HG02642 (cell line): ENCODE data around the gene EXT2.

ENCODE experiments used
- ATAC-seq: cut with Tn5 transposase; IDR thresholded peaks from one replicate; pipeline ENCODE4 v1.9.1; 2021; ENCODE audit warnings: mild to moderate bottlenecking; ENCODE audit not compliant: unreplicated experiment, poor library complexity

EXT2 gene

DNA sequence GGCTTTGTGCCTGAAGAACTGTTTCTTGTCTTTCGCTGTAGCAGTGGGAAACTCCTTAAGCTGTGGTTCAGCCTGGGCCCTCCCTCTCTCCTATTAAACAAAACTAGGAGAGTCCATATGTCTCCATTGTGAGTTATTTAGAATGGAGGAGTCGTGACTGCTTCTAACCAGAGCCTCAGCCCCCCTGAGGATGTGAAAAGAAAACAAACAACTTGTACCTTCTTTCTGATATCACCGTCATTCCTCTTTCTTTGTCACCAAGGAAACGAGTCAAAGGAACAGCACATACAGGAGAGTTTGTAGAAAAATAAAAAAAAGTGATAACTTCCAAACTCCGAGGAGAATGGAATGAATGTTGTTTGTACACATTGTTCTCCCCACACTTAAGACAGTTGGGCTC lies 11.6 kb upstream of the EXT2 start:
- ATAC-seq = no peak

GRCh38 chr11:44085330-44085729 lies 10.1 kb upstream of the EXT2 start:
- ATAC-seq = no peak

GRCh38 chr11:44088377-44088776 lies 7.1 kb upstream of the EXT2 start:
- no peak for ATAC-seq

DNA sequence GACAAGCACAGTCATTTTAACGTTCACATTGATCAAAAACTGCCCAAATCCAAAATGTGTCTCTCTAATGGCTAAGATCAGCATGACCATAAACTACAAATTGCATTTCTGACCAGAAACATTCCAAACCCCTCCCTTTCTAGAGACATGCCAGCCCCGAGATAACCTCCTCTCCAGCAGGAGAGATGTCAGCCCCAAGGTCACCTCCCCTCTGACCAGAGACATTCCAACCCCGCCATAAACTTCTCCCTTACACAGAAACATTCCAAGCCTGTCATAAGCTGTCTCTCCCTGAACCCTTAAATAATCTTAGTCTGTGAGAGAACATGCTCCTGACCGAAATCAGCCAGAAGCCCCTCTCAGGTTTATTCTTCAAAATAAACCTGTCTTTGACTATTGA lies 6.6 kb upstream of the EXT2 start:
- ATAC-seq = no peak

DNA sequence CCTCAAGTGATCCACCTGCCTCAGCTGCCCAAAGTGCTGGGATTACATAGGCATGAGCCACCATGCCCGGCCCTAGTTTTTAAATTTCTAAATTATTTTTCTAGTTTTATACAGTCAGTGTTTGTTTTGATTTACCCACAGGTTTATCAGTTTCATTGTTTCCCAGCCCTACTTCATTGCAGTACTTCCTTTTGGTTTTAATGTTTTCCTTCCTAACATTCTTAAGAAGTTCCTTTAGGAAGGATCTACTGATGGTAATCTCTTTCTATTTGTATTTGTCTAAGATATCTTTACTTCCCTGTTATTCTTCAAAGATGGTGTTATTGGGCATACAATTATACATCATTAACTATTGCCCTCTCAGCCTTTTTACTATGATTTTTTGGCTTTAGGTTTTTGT lies 4.9 kb upstream of the EXT2 start:
- no peak for ATAC-seq

GRCh38 chr11:44094260-44094868 lies 1.1 kb upstream of the EXT2 start:
- peak; percentile 42 for ATAC-seq

GRCh38 chr11:44096360-44097185 lies 1.1 kb downstream of the EXT2 start:
- ATAC-seq = peak; percentile 5

GRCh38 chr11:44097821-44098220 lies 2.3 kb downstream of the EXT2 start:
- ATAC-seq = no peak

DNA sequence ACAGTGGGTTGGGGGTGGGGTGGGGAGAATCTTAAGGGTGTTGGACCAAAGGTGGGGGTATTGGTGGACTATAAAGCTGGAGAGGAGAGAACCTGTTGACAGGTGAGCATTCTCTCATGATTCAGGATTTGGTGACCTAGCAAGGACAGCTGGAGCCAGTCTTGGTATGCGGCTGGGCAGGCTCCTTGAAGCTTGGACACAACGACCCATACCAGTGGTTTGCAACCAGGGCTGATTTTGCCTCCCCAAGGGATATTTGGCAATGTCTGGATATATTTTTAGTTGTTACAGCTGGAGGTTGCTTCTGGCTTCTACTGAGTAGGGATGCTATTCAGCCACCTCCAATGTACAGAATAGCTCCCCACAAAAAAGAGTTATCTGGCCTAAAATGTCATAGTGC lies 5.6 kb downstream of the EXT2 start:
- no peak for ATAC-seq

- ATAC-seq = no peak
Measured at GRCh38 chr11:44104481-44105294, 9.2 kb downstream of the EXT2 start.

DNA sequence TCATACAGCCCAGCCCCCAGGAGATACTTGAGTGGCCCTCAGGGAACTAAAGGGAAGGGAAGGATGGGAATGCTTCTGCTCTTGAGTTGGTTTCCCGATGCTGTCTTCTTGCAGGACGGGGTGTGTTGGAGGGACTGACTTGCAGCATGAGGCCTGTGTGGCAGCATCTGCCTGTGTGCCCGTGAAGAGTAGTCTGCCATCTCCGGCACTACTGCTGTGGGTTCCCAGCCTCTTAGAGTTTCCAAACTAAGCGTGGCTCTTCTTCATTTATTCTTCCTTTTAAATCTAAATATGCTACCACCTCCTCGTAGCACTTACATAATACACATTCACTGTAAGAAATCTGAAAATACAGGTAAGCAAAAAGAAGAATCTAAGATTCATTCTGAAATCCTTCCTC lies 12.8 kb downstream of the EXT2 start:
- no peak for ATAC-seq

DNA sequence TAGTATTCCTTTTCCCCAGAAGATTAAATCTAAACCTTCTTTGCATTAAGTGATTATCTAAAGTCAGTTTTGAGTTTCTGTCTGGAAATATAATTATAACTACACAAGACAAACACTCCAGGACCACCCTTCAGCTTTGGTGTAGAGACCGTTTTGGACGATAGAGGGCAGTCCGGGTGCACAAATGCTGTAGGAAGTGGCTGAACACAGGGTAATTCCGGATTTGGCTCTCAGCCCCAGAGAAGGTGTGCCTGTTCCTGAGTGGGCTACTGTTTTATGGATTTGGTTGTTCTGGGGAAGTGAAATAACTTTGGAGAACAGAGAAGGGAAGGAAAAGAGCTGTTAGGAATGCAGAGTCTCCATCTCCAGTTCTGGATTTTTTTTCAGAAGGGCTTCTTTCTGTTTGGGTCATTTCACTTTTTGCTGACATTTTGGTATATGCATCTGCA lies 14.8 kb downstream of the EXT2 start:
- peak; percentile 92 for ATAC-seq

DNA sequence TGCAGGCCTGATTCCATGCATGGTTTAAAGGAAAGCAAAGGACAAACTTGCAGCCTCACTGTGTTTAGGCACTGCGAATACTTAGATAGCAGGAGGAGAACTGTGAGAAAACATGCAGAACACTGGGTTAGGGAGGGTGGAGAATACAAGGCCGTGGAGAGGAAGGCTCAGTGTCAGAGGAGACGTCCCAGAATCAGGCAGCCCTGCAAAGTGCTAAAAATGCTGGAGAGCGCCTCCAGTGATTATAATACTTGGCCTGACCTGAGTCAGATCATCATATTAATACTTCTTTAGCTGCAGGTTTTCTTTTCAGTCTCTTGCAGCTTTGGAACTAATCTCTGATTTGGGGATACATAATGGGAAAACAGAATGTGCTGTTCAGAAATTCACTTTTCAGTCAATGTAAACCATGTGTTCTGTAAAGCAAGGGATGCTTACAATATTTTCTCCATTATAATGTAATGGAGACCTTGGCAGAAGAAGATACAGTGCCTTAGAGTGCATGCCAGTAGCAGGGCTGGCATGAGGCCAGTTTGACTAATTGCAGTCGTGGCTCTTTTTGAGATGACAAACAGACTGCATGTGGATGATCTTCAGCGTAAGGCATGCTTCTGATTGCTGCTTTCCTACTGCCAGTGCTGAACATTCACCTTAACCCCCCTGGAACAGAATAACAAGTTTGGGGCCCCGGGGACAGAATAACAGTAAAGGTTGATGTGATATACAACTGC lies 16.8 kb downstream of the EXT2 start:
- no peak for ATAC-seq

DNA sequence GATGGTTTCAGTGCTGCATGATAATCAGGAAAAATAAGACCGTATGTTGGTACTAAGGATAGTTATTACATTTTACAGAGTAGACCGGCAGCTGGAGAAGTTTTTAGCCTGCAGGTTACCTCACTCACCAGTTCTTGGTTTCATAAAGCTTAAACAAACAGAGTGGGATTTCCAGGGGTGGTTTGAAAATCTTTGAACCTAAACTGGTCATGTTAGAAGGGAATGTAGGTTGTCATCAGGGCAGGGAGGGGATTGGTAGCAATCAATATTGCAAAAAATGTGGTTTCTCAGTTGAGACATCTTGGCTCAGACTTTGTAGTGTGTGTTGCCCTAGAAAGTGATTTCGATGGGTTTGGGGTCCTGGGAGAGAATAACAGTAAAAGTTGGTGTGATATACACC lies 17.5 kb downstream of the EXT2 start:
- peak; percentile 51 for ATAC-seq

GRCh38 chr11:44113572-44113971 lies 18.1 kb downstream of the EXT2 start:
- no peak for ATAC-seq

- no peak for ATAC-seq
Measured at GRCh38 chr11:44116234-44116830, 20.9 kb downstream of the EXT2 start.

GRCh38 chr11:44120169-44120568 lies 24.7 kb downstream of the EXT2 start:
- ATAC-seq = no peak

GRCh38 chr11:44125598-44125997 lies 30.1 kb downstream of the EXT2 start:
- no peak for ATAC-seq

DNA sequence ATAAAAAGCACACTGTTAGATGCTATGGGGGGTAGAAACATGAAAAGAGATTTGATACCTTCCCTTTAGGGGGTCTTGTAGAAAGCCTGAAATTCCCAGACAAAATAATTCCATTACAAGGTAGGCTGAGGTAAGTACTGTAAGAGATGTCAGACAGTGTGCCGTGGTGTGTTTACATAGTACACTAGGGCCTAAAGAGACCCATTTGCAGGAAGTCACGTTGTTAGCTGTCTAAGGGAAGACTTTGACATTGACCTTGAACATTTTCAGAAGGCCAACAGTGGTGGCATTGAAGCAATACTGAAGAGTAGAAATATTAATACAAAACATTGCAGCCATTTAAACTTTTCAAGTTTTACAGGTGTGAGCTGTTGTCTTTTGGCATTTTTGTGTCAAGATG lies 30.8 kb downstream of the EXT2 start:
- ATAC-seq = no peak

DNA sequence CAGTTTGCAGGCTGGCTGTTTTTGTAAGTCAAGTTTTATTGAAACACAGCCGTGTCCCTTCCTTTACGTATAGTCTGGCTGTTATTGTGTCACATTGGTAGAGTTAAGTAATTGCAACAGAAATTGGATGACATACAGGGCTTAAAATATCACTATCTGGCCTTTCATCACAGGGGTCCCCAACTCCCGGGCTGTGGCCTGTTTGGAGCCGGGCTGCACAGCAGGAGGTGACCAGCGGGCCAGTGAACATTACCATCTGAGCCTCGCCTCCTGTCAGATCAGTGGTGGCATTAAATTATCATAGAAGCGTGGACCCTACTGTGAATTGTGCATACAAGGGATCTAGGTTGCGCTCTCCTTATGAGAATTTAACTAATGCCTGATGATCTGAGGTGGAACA lies 31.7 kb downstream of the EXT2 start:
- no peak for ATAC-seq
